K562 (cell line): ENCODE measurements around the gene CEP250. TPM values are rescaled to one million over a fixed set of nuclear protein-coding genes. Genes with fewer than 3 reads are reported as not detected.
A peak's percentile ranks its signal among the peaks of the same experiment; 100 is the strongest.

Experiments
- CHAMP1 ChIP-seq: fragments of 450-650 bp; IDR thresholded peaks from 2 replicates; pipeline ENCODE4 v1.6.1; 2016; ENCODE audit warnings: mild to moderate bottlenecking
- MGA ChIP-seq: fragments of 450-650 bp; IDR thresholded peaks from 2 replicates; pipeline ENCODE4 v1.6.1; 2016; ENCODE audit warnings: mild to moderate bottlenecking, moderate library complexity
- PKNOX1 ChIP-seq: fragments of 450-650 bp; IDR thresholded peaks from 2 replicates; pipeline ENCODE4 v1.6.1; 2016
- PTRF ChIP-seq: fragments of 450-650 bp; IDR thresholded peaks from 2 replicates; pipeline ENCODE4 v1.6.1; 2016; ENCODE audit warnings: mild to moderate bottlenecking, missing genetic modification characterization, missing compliant biosample characterization
- RCOR1 ChIP-seq, 2 experiments: IDR thresholded peaks; 2 replicates each; pipeline ENCODE4 v1.6.1; 2012; ENCODE audit warnings: low read depth in 2 of 2, low read length in 2 of 2, borderline replicate concordance in 1 of 2, improper control_type of control experiment in 1 of 2
- XRCC5 ChIP-seq: fragments of 200-400 bp; formaldehyde crosslinking; IDR thresholded peaks from 2 replicates; pipeline ENCODE4 v1.6.1; 2017; ENCODE audit warnings: low read depth, mild to moderate bottlenecking, low read length
- ZHX1 ChIP-seq: fragments of 150-350 bp; conservative IDR thresholded peaks from 2 replicates; pipeline ENCODE4 v1.6.1; 2014; ENCODE audit warnings: low read length
- ZNF3 ChIP-seq: fragments of 250-450 bp; sonication (Bioruptor Pico); IDR thresholded peaks from 2 replicates; pipeline ENCODE4 v1.5.0; 2021; ENCODE audit warnings: mild to moderate bottlenecking, moderate library complexity
- polyA plus RNA-seq, 8 experiments: library from polyadenylated mRNA; depleted of rRNA in 4 of 8; stranded (reverse) in 5 of 8; unstranded in 3 of 8; fragments of >200 nt; fragmentation: Nextera tagmentation in 2 of 8; fragmentation: Illumina TruSeq in 1 of 8; extraction: Ambion mirVana in 2 of 8; extraction: Trizol in 1 of 8; gene quantifications; 2 replicates each; pipeline versions ENCODE4 v1.2.1 to v1.2.3, GENCODE V29; 2011 to 2014; ENCODE audit warnings: inconsistent platforms in 1 of 8, missing spikeins in 1 of 8
- total RNA-seq, 7 experiments: library from RNA; depleted of rRNA in 6 of 7; stranded (reverse); fragments of >200 nt in 6 of 7; fragmentation: Illumina TruSeq in 2 of 7; extraction: Trizol in 2 of 7; gene quantifications; 2 replicates each; pipeline versions ENCODE4 v1.2.1 to v1.2.3, GENCODE V29; 2011 to 2021; ENCODE audit warnings: low replicate concordance in 1 of 7

CEP250 gene
- total and polyA plus RNA-seq, 9 of the 15 experiments (the other 6 are each of a cell fraction or from before 2014, with no cell fraction given) = 2.5 to 41.9 (median 20.5) TPM

- TF ChIP-seq MGA = peak; percentile 55
- peak in 1 of 2 experiments; percentile 57; a peak in 1 of 4 replicates for TF ChIP-seq RCOR1 (IDR thresholded peaks at IDR 0.05; ENCODE audit: borderline replicate concordance in 1 of 2, low read depth in 2 of 2, low read length in 2 of 2)
- no peak for TF ChIP-seq PTRF
- TF ChIP-seq CHAMP1 = no peak
- TF ChIP-seq XRCC5 = 0 out of 2 replicates have a peak, but pooled peaks have one; percentile 29
- TF ChIP-seq ZHX1 = no peak
- TF ChIP-seq ZNF3 = peak; percentile 89
- TF ChIP-seq PKNOX1 = peak; percentile 76
These were observed 8.2 kb upstream of the CEP250 start (continued) for GRCh38 chr20:35447082-35447789.
